Panc1 (cell line): ENCODE results near the gene TMEM87A.

ENCODE experiments used
- TCF7L2 ChIP-seq: IDR thresholded peaks from 2 replicates; pipeline ENCODE4 v1.6.1; 2011; ENCODE audit warnings: mild to moderate bottlenecking, low read depth, low read length, inconsistent platforms
- TF ChIP-seq, protein P1 (sequence below): fragments of 450-650 bp; IDR thresholded peaks from 2 replicates; pipeline ENCODE4 v1.5.1; 2017; ENCODE audit warnings: mild to moderate bottlenecking

DNA sequence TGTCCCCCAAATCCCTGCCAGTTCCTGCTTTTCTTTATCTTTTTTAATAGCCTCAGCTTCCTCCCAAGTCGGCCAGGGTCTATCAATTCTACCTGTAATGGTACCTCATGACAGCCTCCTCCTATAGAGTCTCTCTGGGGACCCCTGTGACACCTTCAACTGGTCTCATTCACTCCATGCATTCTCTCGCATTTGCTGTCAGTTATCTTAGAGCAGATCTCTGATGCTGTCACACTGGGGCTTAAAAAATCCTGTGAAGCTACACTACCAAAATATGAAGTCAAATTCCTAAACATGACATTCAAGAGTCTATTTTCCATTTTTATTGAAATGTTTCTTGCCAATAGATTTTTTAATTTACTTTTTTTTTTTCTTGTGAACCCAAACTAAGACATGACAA, 70.6 kb downstream of the TMEM87A start:
- TF ChIP-seq, protein P1, sequence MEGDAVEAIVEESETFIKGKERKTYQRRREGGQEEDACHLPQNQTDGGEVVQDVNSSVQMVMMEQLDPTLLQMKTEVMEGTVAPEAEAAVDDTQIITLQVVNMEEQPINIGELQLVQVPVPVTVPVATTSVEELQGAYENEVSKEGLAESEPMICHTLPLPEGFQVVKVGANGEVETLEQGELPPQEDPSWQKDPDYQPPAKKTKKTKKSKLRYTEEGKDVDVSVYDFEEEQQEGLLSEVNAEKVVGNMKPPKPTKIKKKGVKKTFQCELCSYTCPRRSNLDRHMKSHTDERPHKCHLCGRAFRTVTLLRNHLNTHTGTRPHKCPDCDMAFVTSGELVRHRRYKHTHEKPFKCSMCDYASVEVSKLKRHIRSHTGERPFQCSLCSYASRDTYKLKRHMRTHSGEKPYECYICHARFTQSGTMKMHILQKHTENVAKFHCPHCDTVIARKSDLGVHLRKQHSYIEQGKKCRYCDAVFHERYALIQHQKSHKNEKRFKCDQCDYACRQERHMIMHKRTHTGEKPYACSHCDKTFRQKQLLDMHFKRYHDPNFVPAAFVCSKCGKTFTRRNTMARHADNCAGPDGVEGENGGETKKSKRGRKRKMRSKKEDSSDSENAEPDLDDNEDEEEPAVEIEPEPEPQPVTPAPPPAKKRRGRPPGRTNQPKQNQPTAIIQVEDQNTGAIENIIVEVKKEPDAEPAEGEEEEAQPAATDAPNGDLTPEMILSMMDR, result no peak
- TF ChIP-seq TCF7L2, result no peak
